NCI-H446 (cell line): ENCODE data around the gene ATAT1.
"Not testable (repeated sequence)": the region's sequence is repeated elsewhere in the genome, so short reads cannot be mapped to it uniquely, and the experiment has no call there.

Source experiments
- DNase-seq, 2 experiments: peaks; one replicate each; lab custom pipeline; 2025; lab: John Stamatoyannopoulos, UW

Gene ATAT1

GRCh38 chr6:30651143-30651542, 24.5 kb downstream of the ATAT1 start:
- DNase-seq: no peak

GRCh38 chr6:30654798-30655742, 28.4 kb downstream of the ATAT1 start:
- no peak for DNase-seq

- no peak for DNase-seq
Measured at GRCh38 chr6:30655743-30656094, 29.0 kb downstream of the ATAT1 start.

GRCh38 chr6:30656513-30656912, 29.8 kb downstream of the ATAT1 start:
- DNase-seq: no peak

GRCh38 chr6:30657454-30657853, 30.8 kb downstream of the ATAT1 start:
- DNase-seq: no peak

- not testable (repeated sequence) for DNase-seq
Measured at GRCh38 chr6:30657922-30658321, 31.2 kb downstream of the ATAT1 start.

- DNase-seq: no peak
Measured at GRCh38 chr6:30664994-30665767, 38.5 kb downstream of the ATAT1 start.

- DNase-seq: not testable (repeated sequence)
Measured at GRCh38 chr6:30666300-30666699, 39.6 kb downstream of the ATAT1 start.

- no peak for DNase-seq
Measured at GRCh38 chr6:30670760-30671527, 44.3 kb downstream of the ATAT1 start.

GRCh38 chr6:30672445-30673253, 46.0 kb downstream of the ATAT1 start, which contains the start of gene DHX16:
Gene DHX16 (minus strand): TSS chr6:30673006. CDS start chr6:30672841, 165 bp downstream.
- DNase-seq: peak; percentile 93 to 95

- no peak for DNase-seq
Measured at GRCh38 chr6:30676660-30677285, 50.1 kb downstream of the ATAT1 start.

- DNase-seq: peak; percentile 24 to 58
Measured at GRCh38 chr6:30678964-30679726, 52.5 kb downstream of the ATAT1 start.

- no peak for DNase-seq
Measured at GRCh38 chr6:30679765-30680535, 53.3 kb downstream of the ATAT1 start.

- DNase-seq: no peak
Measured at GRCh38 chr6:30681766-30682142, 55.1 kb downstream of the ATAT1 start.

GRCh38 chr6:30682143-30683117, 55.8 kb downstream of the ATAT1 start:
- DNase-seq: no peak

GRCh38 chr6:30683183-30683979, 56.7 kb downstream of the ATAT1 start:
- no peak for DNase-seq

- no peak for DNase-seq
Measured at GRCh38 chr6:30683980-30684338, 57.3 kb downstream of the ATAT1 start.
